ENCODE results near the gene FLVCR1. TPM values are rescaled to one million over a fixed set of nuclear protein-coding genes. Genes with fewer than 3 reads are reported as not detected.
"Not testable (repeated sequence)": the region's sequence is repeated elsewhere in the genome, so short reads cannot be mapped to it uniquely, and the experiment has no call there.

FLVCR1 gene
- total and polyA plus RNA-seq, 9 of the 15 experiments (the other 6 are each of a cell fraction or from before 2014, with no cell fraction given): 5.2 to 18.0 (median 12.5) TPM

- no peak for TF ChIP-seq ATF6 (CRISPR knock-in tag; IDR thresholded peaks at IDR 0.05)
- no peak for TF ChIP-seq EGR1 (conservative IDR thresholded peaks at IDR 0.05)
- TF ChIP-seq RNF219 (CRISPR knock-in tag; IDR thresholded peaks at IDR 0.05): no peak
- TF ChIP-seq RBFOX2 (IDR thresholded peaks at IDR 0.05; ENCODE audit: low read depth, low read length): no peak
- TF ChIP-seq ZBTB9 (CRISPR knock-in tag; IDR thresholded peaks at IDR 0.05): no peak
- no peak for TF ChIP-seq NFATC3 (IDR thresholded peaks at IDR 0.05)
- TF ChIP-seq ZNF140 (CRISPR knock-in tag; IDR thresholded peaks at IDR 0.05): no peak
- no peak for TF ChIP-seq NFYB (IDR thresholded peaks at IDR 0.05; ENCODE audit: extremely low read depth, insufficient read length)
- TF ChIP-seq ZNF57 (CRISPR knock-in tag; IDR thresholded peaks at IDR 0.05): no peak
These were observed 51.6 kb downstream of the FLVCR1 start (continued) for GRCh38 chr1:212909652-212910063.

- CTCF ChIA-PET (ENCODE audit: low intra/inter-chr PET ratio); H2AFZ ChIP-seq (ENCODE audit: low read depth, low read length); DNase-seq (ENCODE audit: extremely low read depth in 1 of 4, low spot score in 3 of 4); POLR2A ChIA-PET; H3K9me3 ChIP-seq (replicated peaks; ENCODE audit: control insufficient read depth, insufficient read depth, low read depth, low read length); H3K79me2 ChIP-seq (ENCODE audit: control insufficient read depth, insufficient read depth, low read length); FAIRE-seq; ATAC-seq; H3K4me2 ChIP-seq (ENCODE audit: insufficient read depth, low read length); H3K27me3 ChIP-seq (ENCODE audit: control insufficient read depth in 2 of 2, insufficient read depth in 2 of 2, low read length in 2 of 2); H3K4me3 ChIP-seq; H3K4me1 ChIP-seq (replicated peaks in 1 of 2; ENCODE audit: control insufficient read depth in 2 of 2, insufficient read depth in 2 of 2, low read length in 2 of 2); H3K9ac ChIP-seq (ENCODE audit: insufficient read depth in 1 of 2, low read depth in 2 of 2, low read length in 2 of 2); H3K27ac ChIP-seq (ENCODE audit: extremely low read depth, low read depth, low read length); H4K20me1 ChIP-seq (replicated peaks; ENCODE audit: control insufficient read depth, insufficient read depth, low read length); BruUV-seq (replicated peaks); in situ Hi-C loops (cut with MboI); H3K9me1 ChIP-seq (ENCODE audit: control insufficient read depth, insufficient read depth, low read length); H3K36me3 ChIP-seq (ENCODE audit: control insufficient read depth, insufficient read depth, low read length): not testable (repeated sequence)
- intact Hi-C loops (cut with micrococcal nuclease): loop anchor here (10.0 kb wide), 2 partner anchors 215 to 435 kb away; partner anchors contain the start of gene BATF3
- WGBS (ENCODE audit: insufficient coverage, low coverage, missing lambda C conversion rate): 58% methylated on average over 5 of the region's 10 CpGs
These were observed 52.1 kb downstream of the FLVCR1 start for GRCh38 chr1:212910213-212910612.
